HepG2 (cell line): ENCODE data around the gene FGA.

ENCODE experiments used
- FOXK2 ChIP-seq: fragments of 450-650 bp; IDR thresholded peaks from 2 replicates; pipeline ENCODE4 v1.6.1; 2016
- POLR2A ChIP-seq, 2 experiments: IDR thresholded peaks; 2 replicates each; pipeline ENCODE4 v1.6.1; 2011; ENCODE audit warnings: low read depth in 2 of 2, low read length in 2 of 2, mild to moderate bottlenecking in 1 of 2, moderate library complexity in 1 of 2; ENCODE audit not compliant: insufficient read depth in 1 of 2
- PRMT3 ChIP-seq: sonication (generic); formaldehyde crosslinking; IDR thresholded peaks from 2 replicates; pipeline ENCODE4 v1.8.1; 2022; ENCODE audit warnings: low read depth, mild to moderate bottlenecking, moderate library complexity, missing genetic modification reagents, borderline replicate concordance
- RBFOX2 ChIP-seq: fragments of 200-400 bp; formaldehyde crosslinking; IDR thresholded peaks from 2 replicates; pipeline ENCODE4 v1.6.1; 2017; ENCODE audit warnings: low read depth, mild to moderate bottlenecking, low read length
- TAF1 ChIP-seq: sonication (generic); formaldehyde crosslinking; IDR thresholded peaks from 2 replicates; pipeline ENCODE4 v1.4.0; 2020; ENCODE audit warnings: missing genetic modification reagents
- TOE1 ChIP-seq: sonication (generic); formaldehyde crosslinking; IDR thresholded peaks from 2 replicates; pipeline ENCODE4 v1.4.0; 2020; ENCODE audit warnings: mild to moderate bottlenecking, missing genetic modification reagents
- TF ChIP-seq, protein P1 (sequence below): sonication (generic); formaldehyde crosslinking; IDR thresholded peaks from 2 replicates; pipeline ENCODE4 v1.5.0; 2020; ENCODE audit warnings: mild to moderate bottlenecking, missing genetic modification reagents, moderate library complexity
- TF ChIP-seq, protein P2 (sequence below): sonication (generic); formaldehyde crosslinking; IDR thresholded peaks from 2 replicates; pipeline ENCODE4 v1.8.0; 2022; ENCODE audit warnings: missing genetic modification reagents, mild to moderate bottlenecking, borderline replicate concordance
- TF ChIP-seq, protein P3 (sequence below): sonication (generic); formaldehyde crosslinking; IDR thresholded peaks from 2 replicates; pipeline ENCODE4 v1.5.0; 2020; ENCODE audit warnings: missing genetic modification reagents

DNA sequence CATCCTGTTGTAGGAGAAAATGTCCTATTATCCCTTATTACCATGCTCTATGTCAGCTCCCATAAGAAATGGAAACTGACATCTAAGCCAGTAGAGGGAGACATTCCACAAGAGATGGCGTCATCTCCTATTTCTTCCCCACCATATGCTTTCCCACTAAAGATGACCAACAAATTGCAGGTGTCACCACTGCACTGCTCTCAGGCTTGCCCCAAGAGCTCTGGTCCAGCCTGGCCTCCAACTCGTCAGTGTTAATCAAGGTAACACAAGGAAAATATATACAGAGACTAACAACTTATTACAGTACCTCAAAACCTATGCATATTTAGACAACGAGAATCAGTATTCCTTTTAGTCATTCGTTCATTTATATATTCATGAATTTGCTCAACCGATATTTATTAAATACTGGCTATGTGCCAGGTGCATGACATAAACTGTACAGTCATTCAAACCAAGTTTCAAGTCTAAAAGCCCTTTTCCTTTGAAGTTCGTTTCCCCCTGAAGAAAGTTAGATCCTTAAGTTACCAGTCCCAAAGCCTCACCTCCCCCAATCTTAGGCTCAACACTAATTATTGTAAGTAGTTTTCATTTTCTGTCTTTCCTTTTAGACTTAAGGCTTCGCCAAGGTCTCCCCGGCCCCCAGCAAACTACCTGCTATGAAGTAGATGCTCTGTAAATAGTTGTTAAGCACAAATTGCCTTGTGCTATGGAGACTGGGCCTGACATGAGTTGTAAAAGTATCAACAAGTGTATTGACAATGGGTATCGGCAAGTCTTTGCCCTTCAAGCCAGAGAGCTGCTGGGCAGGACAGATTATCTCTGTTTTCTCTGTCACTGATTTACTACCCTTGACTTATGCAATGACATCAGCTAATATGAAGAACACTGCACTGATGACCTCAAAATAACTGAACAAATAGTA, 30.8 kb downstream of the FGA start:
- TF ChIP-seq, protein P1, sequence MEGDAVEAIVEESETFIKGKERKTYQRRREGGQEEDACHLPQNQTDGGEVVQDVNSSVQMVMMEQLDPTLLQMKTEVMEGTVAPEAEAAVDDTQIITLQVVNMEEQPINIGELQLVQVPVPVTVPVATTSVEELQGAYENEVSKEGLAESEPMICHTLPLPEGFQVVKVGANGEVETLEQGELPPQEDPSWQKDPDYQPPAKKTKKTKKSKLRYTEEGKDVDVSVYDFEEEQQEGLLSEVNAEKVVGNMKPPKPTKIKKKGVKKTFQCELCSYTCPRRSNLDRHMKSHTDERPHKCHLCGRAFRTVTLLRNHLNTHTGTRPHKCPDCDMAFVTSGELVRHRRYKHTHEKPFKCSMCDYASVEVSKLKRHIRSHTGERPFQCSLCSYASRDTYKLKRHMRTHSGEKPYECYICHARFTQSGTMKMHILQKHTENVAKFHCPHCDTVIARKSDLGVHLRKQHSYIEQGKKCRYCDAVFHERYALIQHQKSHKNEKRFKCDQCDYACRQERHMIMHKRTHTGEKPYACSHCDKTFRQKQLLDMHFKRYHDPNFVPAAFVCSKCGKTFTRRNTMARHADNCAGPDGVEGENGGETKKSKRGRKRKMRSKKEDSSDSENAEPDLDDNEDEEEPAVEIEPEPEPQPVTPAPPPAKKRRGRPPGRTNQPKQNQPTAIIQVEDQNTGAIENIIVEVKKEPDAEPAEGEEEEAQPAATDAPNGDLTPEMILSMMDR (CRISPR knock-in tag): peak; percentile 96
- TF ChIP-seq RBFOX2 (peak; percentile 41), PRMT3 (CRISPR knock-in tag) (no peak; the same call in 1 of the 2 replicates), TAF1 (CRISPR knock-in tag) (no peak), FOXK2 (peak; percentile 81), TOE1 (CRISPR knock-in tag) (no peak), POLR2A (IDR thresholded peaks at IDR 0.05; ENCODE audit: insufficient read depth in 1 of 2, low read depth in 2 of 2, low read length in 2 of 2) (no peak)
- TF ChIP-seq, protein P2, sequence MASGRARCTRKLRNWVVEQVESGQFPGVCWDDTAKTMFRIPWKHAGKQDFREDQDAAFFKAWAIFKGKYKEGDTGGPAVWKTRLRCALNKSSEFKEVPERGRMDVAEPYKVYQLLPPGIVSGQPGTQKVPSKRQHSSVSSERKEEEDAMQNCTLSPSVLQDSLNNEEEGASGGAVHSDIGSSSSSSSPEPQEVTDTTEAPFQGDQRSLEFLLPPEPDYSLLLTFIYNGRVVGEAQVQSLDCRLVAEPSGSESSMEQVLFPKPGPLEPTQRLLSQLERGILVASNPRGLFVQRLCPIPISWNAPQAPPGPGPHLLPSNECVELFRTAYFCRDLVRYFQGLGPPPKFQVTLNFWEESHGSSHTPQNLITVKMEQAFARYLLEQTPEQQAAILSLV (CRISPR knock-in tag): no peak
- TF ChIP-seq, protein P3, sequence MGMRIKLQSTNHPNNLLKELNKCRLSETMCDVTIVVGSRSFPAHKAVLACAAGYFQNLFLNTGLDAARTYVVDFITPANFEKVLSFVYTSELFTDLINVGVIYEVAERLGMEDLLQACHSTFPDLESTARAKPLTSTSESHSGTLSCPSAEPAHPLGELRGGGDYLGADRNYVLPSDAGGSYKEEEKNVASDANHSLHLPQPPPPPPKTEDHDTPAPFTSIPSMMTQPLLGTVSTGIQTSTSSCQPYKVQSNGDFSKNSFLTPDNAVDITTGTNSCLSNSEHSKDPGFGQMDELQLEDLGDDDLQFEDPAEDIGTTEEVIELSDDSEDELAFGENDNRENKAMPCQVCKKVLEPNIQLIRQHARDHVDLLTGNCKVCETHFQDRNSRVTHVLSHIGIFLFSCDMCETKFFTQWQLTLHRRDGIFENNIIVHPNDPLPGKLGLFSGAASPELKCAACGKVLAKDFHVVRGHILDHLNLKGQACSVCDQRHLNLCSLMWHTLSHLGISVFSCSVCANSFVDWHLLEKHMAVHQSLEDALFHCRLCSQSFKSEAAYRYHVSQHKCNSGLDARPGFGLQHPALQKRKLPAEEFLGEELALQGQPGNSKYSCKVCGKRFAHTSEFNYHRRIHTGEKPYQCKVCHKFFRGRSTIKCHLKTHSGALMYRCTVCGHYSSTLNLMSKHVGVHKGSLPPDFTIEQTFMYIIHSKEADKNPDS (CRISPR knock-in tag): 0 out of 2 replicates have a peak, but pooled peaks have one; percentile 43
